Amygdala (tissue), 56 donors: ENCODE results near the gene TRPV5.

Source experiments
- DNase-seq, 56 donors: peaks; one replicate each; lab custom pipeline; 2025; lab: John Stamatoyannopoulos, UW

The TRPV5 gene

DNA sequence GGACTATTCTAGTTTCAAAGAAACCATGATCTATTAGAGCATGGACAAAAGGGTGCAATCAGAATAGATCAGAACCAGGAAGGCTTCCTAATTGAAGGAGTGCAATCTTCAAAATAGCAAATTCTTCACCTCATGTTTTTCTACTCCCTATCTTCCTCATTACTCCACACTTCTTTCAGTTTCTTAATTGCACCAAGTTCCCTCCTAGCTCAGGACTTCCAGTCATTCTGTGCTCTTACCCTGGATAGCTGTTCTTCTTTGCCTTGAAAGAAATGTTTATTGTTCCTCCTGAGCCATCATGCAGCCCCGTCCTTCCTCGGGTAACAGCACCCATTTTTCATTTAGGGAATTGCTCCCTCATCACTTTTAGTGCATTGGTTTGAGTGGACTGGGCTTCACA is 23.1 kb downstream of the TRPV5 start:
- DNase-seq = no peak

DNA sequence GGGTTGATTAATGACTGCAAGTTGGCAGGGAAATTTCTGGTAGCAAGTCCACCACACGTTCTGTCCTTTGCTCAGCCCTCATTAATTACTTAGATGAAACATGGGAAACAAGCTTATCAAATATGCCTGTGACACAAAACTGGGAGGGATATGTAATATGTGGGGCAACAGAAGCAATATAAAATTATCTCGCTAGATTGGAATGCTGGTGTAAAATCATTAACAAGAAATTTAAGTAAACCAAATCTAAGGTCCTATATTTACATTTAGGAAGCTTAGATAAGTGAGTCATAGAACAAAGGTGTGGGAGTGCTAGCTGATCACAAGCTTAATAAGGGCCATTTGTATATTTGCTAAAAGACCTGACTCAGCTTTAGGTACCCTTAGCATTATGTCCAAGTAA is 23.5 kb downstream of the TRPV5 start:
- DNase-seq = no peak

GRCh38 chr7:142908921-142909890 is 24.3 kb downstream of the TRPV5 start:
- DNase-seq = peak in 2 of 56 donors; percentile 7 to 28

DNA sequence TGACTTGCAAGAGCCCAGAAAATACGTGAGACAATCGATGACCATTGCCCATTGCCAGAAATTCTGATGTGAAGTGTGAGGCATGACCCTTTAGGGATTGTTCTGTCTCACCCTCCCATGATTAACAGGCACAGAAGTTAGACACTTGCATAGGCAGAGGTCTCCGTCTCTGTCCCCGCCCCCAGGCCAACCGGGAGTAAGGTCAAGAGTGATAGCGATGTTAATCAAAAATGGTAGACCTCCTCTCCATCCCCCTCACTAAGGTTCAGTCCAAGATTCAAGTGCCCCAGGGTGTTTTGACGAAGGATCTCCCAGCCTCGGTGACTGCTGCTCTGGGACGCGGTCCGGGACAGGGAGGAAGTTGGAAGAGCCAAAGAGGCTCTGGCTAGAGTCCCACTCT is 25.3 kb downstream of the TRPV5 start:
- no peak for DNase-seq

- DNase-seq = no peak
Observed at GRCh38 chr7:142906643-142907042, 26.9 kb downstream of the TRPV5 start.

- no peak for DNase-seq
Observed at GRCh38 chr7:142905759-142906158, 27.8 kb downstream of the TRPV5 start.

GRCh38 chr7:142904128-142904527 is 29.4 kb downstream of the TRPV5 start:
- no peak for DNase-seq

GRCh38 chr7:142901426-142902259 is 31.9 kb downstream of the TRPV5 start:
- no peak for DNase-seq

DNA sequence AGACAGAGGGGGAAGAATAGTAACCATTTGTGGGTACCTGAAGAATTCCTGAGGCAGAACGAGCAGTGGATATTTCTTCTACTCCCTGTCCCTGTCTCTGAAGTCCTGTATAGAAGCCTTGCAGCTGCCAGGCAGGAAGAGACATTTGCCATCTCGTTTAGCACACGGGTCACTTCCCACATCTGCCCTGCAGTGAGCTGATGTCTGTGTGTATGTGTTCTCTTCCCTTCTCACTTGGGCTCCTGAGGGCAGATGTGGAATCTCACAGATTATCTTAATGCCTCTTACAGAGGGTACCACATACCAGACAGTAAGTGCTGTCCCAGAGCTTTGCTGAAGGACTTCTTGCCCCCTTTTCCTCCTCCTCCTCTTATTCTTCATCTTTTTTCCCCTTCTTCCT is 33.9 kb downstream of the TRPV5 start:
- DNase-seq = no peak

- no peak for DNase-seq
Observed at GRCh38 chr7:142898377-142899170, 35.0 kb downstream of the TRPV5 start.

- DNase-seq = no peak
Observed at GRCh38 chr7:142897691-142898090, 35.9 kb downstream of the TRPV5 start.

GRCh38 chr7:142896741-142897379 is 36.7 kb downstream of the TRPV5 start:
- no peak for DNase-seq

DNA sequence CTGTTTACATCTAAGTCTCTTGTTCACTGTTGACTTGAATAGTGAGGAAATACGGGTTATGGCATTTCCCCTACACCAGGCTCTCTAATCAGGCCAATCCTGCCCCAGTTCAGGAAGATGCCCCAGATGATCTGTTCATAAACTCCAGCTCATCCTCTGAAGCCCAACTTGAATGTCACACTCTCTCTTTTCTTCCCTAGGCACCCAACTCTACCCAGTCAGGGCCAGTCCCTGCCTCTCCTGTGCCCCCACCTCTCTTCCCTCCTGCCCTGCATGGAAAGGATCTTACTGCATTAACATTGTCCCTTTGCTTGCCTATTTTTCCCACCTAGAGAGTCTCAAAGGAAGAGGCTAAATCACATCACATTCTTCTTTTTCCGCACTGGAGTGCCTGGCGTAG is 37.4 kb downstream of the TRPV5 start:
- DNase-seq = no peak

- DNase-seq = no peak
Observed at GRCh38 chr7:142894985-142895593, 38.5 kb downstream of the TRPV5 start.

GRCh38 chr7:142894112-142894984 is 39.2 kb downstream of the TRPV5 start:
- no peak for DNase-seq

DNA sequence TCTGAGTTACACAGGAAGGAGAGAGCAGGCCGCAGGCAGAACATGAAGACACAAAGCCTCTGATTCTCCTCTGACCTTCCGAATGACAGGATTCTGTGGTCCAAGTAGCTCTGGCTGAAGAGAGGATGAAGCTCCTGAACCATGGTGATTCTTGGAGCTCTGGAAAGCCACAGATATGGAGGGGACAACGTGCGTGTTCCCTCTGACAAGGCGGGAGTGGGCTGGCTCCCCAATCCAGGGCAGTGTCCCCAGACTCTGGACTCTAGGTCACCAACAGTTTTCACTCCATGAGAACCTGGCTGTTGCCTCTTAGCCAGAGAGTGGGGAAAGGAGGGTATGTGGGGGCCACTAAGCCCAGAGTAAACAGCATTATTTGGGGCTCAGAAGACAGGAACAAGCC is 40.6 kb downstream of the TRPV5 start:
- DNase-seq = no peak

GRCh38 chr7:142891490-142892082 is 42.0 kb downstream of the TRPV5 start:
- no peak for DNase-seq

- no peak for DNase-seq
Observed at GRCh38 chr7:142890874-142891485, 42.6 kb downstream of the TRPV5 start.
